Mesothelial cell of epicardium (in vitro differentiated cells): ENCODE results near the gene PNPLA7. TPM values are rescaled to one million over a fixed set of nuclear protein-coding genes. Genes with fewer than 3 reads are reported as not detected.

Source experiments
- DNase-seq, 2 experiments: peaks; one replicate each; pipeline ENCODE4 v3.0.0; 2021; ENCODE audit warnings: low spot score in 2 of 2; ENCODE audit not compliant: unreplicated experiment in 2 of 2
- H3K27ac Mint-ChIP-seq: 2 replicates; pipeline ENCODE4 v1.8.0; 2021; ENCODE audit warnings: mixed read lengths
- H3K27me3 Mint-ChIP-seq: 2 replicates; pipeline ENCODE4 v1.8.0; 2021; ENCODE audit warnings: low read depth, mixed read lengths
- H3K36me3 Mint-ChIP-seq: 2 replicates; pipeline ENCODE4 v1.8.0; 2021; ENCODE audit warnings: mixed read lengths
- H3K4me1 Mint-ChIP-seq: 2 replicates; pipeline ENCODE4 v1.8.0; 2021; ENCODE audit warnings: mixed read lengths
- H3K4me3 Mint-ChIP-seq: 2 replicates; pipeline ENCODE4 v1.8.0; 2021; ENCODE audit warnings: mild to moderate bottlenecking, moderate library complexity, mixed read lengths
- H3K9me3 Mint-ChIP-seq: 2 replicates; pipeline ENCODE4 v1.8.0; 2021; ENCODE audit warnings: mixed read lengths
- total RNA-seq: library from RNA; stranded (reverse); gene quantifications from 3 replicates; pipeline ENCODE4 v1.2.1, GENCODE V29; 2021
- TF ChIP-seq, protein P1 (sequence below): fragments of 200-600 bp; sonication (generic); IDR thresholded peaks from one replicate; pipeline ENCODE4 v1.5.0; 2021; ENCODE audit warnings: antibody characterized with exemption; ENCODE audit not compliant: unreplicated experiment

The PNPLA7 gene
- total RNA-seq, 1 donor from 2014 or later = 5.7 TPM

DNA sequence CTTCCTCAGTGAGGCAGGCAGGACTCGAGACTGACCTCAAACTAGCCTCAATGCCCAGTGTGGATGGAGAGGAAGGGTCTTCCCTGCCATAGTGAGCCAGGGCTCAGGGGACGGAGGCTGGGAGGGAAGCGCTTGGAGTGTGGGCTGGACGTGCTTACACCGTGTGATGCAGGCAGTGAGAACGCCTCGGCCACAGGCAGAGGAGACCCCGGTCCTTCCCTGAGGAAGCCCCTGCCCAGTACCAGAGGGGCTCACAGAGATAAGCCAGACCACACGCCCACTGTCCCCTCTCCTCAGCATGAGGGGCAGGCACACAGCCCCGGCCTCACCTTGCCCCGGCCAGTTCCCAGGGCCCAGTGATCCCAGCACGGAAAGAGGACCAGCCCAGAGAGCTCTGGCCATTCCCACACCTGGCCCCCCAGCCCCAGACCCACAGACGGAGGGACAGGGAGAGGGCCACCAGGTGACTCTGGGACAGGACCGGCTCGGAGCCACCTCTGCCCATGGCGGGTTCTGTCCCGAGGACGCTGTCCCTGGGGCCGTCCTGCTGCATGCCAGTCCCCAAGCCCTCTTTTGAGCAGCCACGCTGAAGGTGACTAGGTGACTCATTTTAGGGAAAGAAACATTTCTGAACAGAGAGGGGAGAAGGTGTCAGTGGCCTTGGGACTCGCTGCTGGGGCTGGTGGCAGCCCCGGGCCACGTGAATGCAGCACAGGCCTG lies 85.0 kb downstream of the PNPLA7 start:
- DNase-seq = peak in 1 of 2 experiments; percentile 8
- Mint-ChIP-seq H3K36me3 (no peaks in the 10 kb centered on the region), H3K27ac (no peak overlapping the region), H3K4me1 (no peaks in the 10 kb centered on the region), H3K27me3 (peaks cover 28% of the 10 kb centered on the region), H3K9me3 (no peaks in the 10 kb centered on the region), H3K4me3 (no peak overlapping the region)
- TF ChIP-seq, protein P1, sequence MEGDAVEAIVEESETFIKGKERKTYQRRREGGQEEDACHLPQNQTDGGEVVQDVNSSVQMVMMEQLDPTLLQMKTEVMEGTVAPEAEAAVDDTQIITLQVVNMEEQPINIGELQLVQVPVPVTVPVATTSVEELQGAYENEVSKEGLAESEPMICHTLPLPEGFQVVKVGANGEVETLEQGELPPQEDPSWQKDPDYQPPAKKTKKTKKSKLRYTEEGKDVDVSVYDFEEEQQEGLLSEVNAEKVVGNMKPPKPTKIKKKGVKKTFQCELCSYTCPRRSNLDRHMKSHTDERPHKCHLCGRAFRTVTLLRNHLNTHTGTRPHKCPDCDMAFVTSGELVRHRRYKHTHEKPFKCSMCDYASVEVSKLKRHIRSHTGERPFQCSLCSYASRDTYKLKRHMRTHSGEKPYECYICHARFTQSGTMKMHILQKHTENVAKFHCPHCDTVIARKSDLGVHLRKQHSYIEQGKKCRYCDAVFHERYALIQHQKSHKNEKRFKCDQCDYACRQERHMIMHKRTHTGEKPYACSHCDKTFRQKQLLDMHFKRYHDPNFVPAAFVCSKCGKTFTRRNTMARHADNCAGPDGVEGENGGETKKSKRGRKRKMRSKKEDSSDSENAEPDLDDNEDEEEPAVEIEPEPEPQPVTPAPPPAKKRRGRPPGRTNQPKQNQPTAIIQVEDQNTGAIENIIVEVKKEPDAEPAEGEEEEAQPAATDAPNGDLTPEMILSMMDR = no peak

- peak in 1 of 2 experiments; percentile 9 for DNase-seq
- no peaks in the 10 kb centered on the region for H3K36me3 Mint-ChIP-seq
- H3K4me1 Mint-ChIP-seq = peaks cover 2% of the 10 kb centered on the region
- H3K4me3 Mint-ChIP-seq = no peak overlapping the region
- no peak overlapping the region for H3K27ac Mint-ChIP-seq
- H3K27me3 Mint-ChIP-seq = peaks cover 30% of the 10 kb centered on the region
- H3K9me3 Mint-ChIP-seq = no peaks in the 10 kb centered on the region
- TF ChIP-seq, protein P1 = no peak
Measured at GRCh38 chr9:137464291-137464999, 85.8 kb downstream of the PNPLA7 start.

- no peak overlapping the region for H3K4me3 Mint-ChIP-seq
- no peak overlapping the region for H3K27ac Mint-ChIP-seq
- H3K9me3 Mint-ChIP-seq = no peaks in the 10 kb centered on the region
- TF ChIP-seq, protein P1 = no peak
- DNase-seq = peak in 1 of 2 experiments; percentile 16
- peaks cover 30% of the 10 kb centered on the region for H3K27me3 Mint-ChIP-seq
- no peaks in the 10 kb centered on the region for H3K36me3 Mint-ChIP-seq
- peaks cover 2% of the 10 kb centered on the region for H3K4me1 Mint-ChIP-seq
Measured at GRCh38 chr9:137463931-137464290, 86.3 kb downstream of the PNPLA7 start.

- Mint-ChIP-seq H3K27ac (no peak overlapping the region), H3K4me3 (no peak overlapping the region), H3K36me3 (no peaks in the 10 kb centered on the region), H3K4me1 (peaks cover 2% of the 10 kb centered on the region), H3K9me3 (no peaks in the 10 kb centered on the region), H3K27me3 (peaks cover 30% of the 10 kb centered on the region)
- TF ChIP-seq, protein P1 = no peak
- no peak for DNase-seq
Measured at GRCh38 chr9:137462986-137463930, 86.9 kb downstream of the PNPLA7 start.

DNA sequence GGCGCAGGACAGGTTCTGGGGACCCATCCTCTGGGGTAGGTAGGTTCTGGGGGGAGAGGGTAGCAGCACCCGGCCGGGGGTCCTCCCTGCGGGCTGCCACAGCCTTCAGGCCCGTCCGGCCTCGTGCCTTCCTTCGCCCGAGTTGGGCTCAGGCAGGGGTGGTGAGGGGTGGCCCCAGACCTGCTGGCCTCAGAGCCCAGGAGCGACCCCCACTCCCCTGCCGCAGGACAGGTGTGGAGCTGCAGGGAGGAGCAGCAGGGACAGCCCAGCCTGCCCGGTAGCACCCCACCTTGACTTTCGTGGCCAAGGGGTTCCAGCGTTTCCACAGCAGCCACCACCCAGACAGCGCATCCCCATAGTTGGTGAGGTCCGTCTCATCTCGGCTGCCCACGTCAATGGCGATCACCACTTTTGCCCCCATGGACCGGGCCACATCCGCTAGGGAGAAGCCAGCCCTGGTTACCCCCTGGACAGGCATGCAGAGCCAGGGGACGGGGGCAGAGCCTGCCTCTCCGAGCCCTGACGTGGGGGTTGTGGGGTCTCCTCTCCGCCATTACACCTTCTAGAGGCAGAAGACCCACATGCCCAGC lies 87.7 kb downstream of the PNPLA7 start:
- no peaks in the 10 kb centered on the region for H3K36me3 Mint-ChIP-seq
- no peaks in the 10 kb centered on the region for H3K9me3 Mint-ChIP-seq
- no peak overlapping the region for H3K4me3 Mint-ChIP-seq
- peaks cover 30% of the 10 kb centered on the region for H3K27me3 Mint-ChIP-seq
- TF ChIP-seq, protein P1 = no peak
- H3K4me1 Mint-ChIP-seq = peaks cover 2% of the 10 kb centered on the region
- no peak overlapping the region for H3K27ac Mint-ChIP-seq
- DNase-seq = no peak
